PFSK-1 (cell line): ENCODE data around the gene RIPK4.

ENCODE experiments used
- FOXP2 ChIP-seq: optimal IDR thresholded peaks from 2 replicates; pipeline ENCODE3; 2011; ENCODE audit warnings: borderline replicate concordance, control low read depth, inconsistent platforms; ENCODE audit not compliant: insufficient read depth; ENCODE audit errors: extremely low read length, extremely low read depth
- POLR2AphosphoS5 ChIP-seq: IDR thresholded peaks from 2 replicates; pipeline ENCODE4 v1.6.1; 2012; ENCODE audit warnings: low read depth, mild to moderate bottlenecking, control low read depth, low read length, moderate library complexity
- SIN3A ChIP-seq: IDR thresholded peaks from 2 replicates; pipeline ENCODE4 v1.6.1; 2012; ENCODE audit warnings: mild to moderate bottlenecking, low read length, moderate library complexity, borderline replicate concordance; ENCODE audit not compliant: insufficient read depth
- TAF1 ChIP-seq: IDR thresholded peaks from 2 replicates; pipeline ENCODE4 v1.6.1; 2012; ENCODE audit warnings: low read length, control low read depth, borderline replicate concordance; ENCODE audit not compliant: insufficient read depth
- TF ChIP-seq, protein P1 (sequence below), 2 experiments: IDR thresholded peaks; 2 replicates each; pipeline versions ENCODE4 v1.6.1 to v1.8.0; 2011 to 2012; ENCODE audit warnings: low read depth in 2 of 2, low read length in 2 of 2, control low read depth in 1 of 2, inconsistent platforms in 1 of 2, mild to moderate bottlenecking in 1 of 2, moderate library complexity in 1 of 2; ENCODE audit not compliant: insufficient read depth in 1 of 2

The RIPK4 gene

DNA sequence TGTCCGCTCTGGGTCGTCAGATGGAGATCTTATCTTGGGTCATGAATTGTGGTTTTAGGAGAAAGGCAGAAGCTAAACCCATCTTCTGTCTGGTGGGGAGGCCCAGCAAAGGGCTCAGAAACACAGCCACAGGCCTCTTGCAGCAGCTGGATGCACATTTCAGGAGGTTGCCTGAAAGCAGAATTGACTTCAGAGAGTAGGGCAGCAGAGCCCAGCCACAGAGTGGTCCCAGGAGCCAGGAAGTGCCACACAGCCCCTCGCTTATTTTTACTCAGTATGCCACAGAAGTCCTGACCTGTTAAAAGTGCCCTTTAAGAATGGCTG is 8.3 kb upstream of the RIPK4 start:
- TF ChIP-seq, protein P1, sequence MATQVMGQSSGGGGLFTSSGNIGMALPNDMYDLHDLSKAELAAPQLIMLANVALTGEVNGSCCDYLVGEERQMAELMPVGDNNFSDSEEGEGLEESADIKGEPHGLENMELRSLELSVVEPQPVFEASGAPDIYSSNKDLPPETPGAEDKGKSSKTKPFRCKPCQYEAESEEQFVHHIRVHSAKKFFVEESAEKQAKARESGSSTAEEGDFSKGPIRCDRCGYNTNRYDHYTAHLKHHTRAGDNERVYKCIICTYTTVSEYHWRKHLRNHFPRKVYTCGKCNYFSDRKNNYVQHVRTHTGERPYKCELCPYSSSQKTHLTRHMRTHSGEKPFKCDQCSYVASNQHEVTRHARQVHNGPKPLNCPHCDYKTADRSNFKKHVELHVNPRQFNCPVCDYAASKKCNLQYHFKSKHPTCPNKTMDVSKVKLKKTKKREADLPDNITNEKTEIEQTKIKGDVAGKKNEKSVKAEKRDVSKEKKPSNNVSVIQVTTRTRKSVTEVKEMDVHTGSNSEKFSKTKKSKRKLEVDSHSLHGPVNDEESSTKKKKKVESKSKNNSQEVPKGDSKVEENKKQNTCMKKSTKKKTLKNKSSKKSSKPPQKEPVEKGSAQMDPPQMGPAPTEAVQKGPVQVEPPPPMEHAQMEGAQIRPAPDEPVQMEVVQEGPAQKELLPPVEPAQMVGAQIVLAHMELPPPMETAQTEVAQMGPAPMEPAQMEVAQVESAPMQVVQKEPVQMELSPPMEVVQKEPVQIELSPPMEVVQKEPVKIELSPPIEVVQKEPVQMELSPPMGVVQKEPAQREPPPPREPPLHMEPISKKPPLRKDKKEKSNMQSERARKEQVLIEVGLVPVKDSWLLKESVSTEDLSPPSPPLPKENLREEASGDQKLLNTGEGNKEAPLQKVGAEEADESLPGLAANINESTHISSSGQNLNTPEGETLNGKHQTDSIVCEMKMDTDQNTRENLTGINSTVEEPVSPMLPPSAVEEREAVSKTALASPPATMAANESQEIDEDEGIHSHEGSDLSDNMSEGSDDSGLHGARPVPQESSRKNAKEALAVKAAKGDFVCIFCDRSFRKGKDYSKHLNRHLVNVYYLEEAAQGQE (IDR thresholded peaks at IDR 0.05; ENCODE audit: insufficient read depth in 1 of 2, low read depth in 2 of 2, low read length in 2 of 2): no peak
- TF ChIP-seq TAF1: no peak
- no peak for TF ChIP-seq SIN3A
- no peak for TF ChIP-seq FOXP2
- TF ChIP-seq POLR2AphosphoS5: no peak

DNA sequence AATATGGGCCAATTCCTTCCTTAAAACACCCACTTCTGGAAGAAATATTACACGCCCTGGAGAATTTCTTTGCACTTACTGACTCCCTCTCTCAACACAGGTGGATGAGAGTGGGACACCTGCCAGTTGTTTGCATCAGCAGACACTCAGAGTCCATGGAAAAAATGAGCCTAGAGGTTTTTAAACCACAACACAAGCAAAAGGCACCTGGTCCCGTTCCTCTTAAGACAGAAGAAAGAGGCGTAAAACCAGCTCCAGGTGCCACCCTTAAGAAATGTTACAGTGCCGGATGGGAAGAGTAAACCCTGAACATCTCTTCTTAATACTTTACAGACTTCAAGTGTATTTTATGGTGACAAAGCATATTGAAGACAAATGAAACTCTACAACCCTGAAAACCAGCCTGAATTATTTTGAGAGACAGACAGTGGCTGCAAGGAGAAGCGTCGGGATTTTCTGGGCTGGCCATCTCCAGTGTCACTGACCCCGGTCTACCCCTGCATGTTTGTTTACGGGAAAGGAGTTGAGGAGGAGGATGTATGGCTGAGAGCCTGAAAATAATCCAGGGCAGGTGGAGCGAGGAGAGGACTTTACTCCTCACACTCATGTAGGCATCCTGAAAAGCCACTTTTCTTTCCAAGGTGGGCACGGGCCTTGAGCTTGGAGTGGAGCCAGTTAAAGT is 7.8 kb upstream of the RIPK4 start:
- TF ChIP-seq, protein P1 (IDR thresholded peaks at IDR 0.05; ENCODE audit: insufficient read depth in 1 of 2, low read depth in 2 of 2, low read length in 2 of 2): no peak

DNA sequence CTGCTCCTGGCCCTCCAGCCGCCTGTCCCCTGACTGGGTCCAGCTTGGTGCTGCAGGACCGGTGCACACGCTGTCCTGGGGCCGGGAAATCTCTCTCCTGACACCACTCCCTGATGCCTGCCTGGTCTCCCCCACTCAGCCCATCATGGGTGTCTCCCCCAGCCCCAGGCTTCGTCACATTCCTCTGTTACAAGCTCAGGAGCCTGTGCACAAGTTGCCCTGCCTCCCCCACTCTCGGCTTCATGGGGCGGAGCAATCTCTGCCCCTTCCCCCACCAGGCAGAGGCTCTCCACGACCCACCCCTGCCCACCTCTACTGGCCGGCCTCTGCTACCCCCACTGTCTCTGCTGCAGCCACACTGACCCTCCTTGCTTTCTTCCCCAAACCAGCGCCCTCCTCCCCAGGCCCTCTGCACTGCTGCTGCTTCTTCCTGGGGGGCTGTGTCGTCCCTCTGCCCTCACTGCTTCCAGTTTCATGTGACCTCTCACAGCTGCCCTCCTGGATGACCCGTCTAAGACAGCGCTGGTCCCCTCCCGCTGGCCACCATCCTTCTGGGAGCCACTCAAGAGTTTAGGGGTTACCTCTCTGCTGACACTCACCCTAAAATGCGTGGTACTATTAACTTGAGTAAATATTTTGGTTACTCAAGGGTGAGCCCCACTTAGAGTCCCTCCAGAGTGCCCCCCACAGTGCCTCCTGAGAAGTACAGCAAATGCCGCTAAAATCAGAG is 5.7 kb upstream of the RIPK4 start:
- TF ChIP-seq TAF1 (no peak), FOXP2 (no peak), SIN3A (no peak), POLR2AphosphoS5 (no peak)
- TF ChIP-seq, protein P1 (IDR thresholded peaks at IDR 0.05; ENCODE audit: insufficient read depth in 1 of 2, low read depth in 2 of 2, low read length in 2 of 2): no peak

DNA sequence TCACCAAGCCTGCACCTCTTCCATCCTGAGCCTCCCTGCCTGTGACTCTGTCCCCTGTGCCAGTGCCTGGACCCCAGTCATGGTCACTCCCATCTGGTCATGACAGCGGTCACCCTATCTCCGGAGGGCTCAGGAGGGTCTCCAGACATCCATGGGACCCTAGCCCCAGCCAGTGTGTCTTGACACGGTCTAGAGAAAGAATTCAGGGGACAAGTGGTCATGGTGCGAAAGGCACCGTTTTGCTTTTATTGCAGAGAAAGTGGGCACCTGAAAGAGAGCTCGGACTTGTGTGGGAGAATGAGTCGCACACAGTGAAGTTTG is 4.7 kb upstream of the RIPK4 start:
- no peak for TF ChIP-seq FOXP2
- TF ChIP-seq, protein P1 (IDR thresholded peaks at IDR 0.05; ENCODE audit: insufficient read depth in 1 of 2, low read depth in 2 of 2, low read length in 2 of 2): no peak
- TF ChIP-seq SIN3A: no peak
- TF ChIP-seq TAF1: no peak
- no peak for TF ChIP-seq POLR2AphosphoS5
